ENCODE results near the gene FNDC5.

The FNDC5 gene

DNA sequence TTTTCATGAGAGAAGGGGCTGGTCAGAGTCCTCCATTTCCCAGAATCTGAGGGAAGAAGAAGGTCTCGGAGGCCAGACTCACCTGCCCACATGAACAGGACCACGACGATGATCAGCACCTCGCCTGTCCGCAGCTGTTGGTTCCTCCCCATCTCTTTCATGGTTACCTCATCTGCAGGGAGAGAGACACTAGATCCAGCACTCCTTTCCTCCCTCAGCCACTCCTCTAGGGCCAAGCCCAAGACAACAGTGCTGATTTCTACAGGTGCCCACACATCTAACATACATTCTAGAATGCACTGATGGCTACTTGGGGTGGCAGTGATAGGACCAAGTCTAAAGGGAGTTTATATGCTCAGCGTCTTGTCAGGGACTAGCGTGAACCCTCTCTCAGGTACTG lies 3.0 kb downstream of the FNDC5 start:
- H3K27ac ChIP-seq, result no peak overlapping the region
- no peak for TF ChIP-seq CTCF (IDR thresholded peaks at IDR 0.05)
- TF ChIP-seq ZFX (IDR thresholded peaks at IDR 0.05; ENCODE audit: borderline replicate concordance), result no peak

- TF ChIP-seq ZFX (IDR thresholded peaks at IDR 0.05; ENCODE audit: borderline replicate concordance) (no peak), CTCF (IDR thresholded peaks at IDR 0.05) (no peak)
- no peak overlapping the region for H3K27ac ChIP-seq
Measured at GRCh38 chr1:32867151-32867550, 3.6 kb downstream of the FNDC5 start.

DNA sequence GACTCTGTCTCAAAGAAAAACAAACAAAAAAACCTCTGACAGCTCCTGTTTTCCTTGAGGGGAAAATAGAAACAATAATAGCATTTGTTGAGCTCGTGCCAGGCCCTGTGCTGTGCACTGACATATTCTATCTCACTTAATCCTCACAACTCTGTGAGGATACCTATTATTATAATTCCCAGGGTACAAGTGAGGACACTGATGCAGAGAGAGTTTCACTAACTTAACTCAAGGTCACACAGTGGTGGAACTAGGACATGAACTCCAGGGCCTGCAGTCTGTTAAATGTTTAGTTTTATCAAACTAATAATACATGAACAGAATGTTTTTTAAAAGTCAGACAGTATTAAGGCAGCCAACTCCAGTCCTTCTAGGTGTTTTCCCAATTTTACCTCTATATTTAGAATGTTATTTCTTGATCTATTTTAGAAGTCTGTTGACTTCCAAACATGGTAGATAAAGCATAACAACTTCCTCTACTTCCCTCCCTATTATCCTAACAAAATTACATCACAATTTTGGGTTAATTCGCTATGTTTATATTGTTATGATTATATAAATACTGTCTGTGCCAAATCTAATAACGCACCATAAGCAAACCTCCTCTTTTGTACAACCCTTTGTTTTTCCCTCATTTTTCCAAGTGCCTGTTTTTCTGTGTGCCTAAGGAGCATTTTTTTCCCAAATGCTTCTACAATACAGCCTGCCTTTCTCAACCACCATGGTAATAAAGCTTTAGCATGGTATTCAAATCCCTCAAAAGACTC lies 4.9 kb downstream of the FNDC5 start:
- TF ChIP-seq CTCF (IDR thresholded peaks at IDR 0.05) (no peak), ZFX (IDR thresholded peaks at IDR 0.05; ENCODE audit: borderline replicate concordance) (no peak)
- H3K27ac ChIP-seq, result no peak overlapping the region

DNA sequence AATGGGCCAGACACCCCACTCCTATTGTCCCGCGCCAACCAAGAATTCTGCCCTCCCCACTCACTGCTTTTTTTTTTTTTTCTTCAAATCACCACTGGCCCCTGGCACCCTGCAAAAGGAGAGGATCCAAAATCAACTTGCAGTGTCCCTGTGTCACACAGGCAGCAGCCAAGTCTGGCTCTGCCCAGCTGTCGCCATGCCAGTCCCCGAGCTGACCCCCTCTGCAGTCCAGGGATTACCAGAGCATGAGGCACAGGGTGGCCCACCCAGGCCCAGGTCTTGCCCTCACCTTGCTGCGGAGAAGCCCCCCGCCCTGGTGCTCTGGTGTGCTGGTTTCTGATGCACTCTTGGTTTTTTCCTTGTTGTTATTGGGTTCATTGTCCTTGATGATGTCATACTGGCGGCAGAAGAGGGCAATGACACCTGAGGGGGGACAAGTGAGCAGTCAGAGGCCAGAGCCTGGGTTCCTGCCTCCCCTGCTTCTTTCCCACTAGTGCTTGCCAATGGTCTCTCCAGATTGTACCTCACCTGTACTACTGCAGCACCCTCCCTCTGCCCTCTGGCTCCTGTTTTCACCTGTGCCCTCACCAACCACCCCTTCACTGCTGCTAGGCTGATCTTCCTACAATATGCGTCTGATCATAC lies 6.2 kb downstream of the FNDC5 start:
- TF ChIP-seq CTCF (IDR thresholded peaks at IDR 0.05) (no peak), ZFX (IDR thresholded peaks at IDR 0.05; ENCODE audit: borderline replicate concordance) (no peak)

DNA sequence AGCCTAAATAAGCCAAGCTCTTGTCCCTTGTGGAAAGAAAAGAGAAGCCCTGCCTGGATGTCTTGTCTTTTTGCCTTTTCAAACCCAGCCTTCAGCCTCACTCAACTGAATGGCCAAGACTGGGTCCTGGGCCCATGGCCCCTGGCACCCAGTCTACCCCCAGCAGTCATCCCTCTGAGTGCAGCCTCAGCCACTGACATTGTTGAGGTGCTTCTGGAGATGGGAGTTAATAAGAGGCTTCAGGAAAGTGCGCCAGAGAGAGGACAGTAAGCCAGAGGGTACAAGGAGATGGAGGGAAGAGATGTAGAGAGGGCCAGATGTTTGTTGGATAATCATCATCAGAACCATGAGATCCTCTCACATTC lies 6.8 kb downstream of the FNDC5 start:
- no peak overlapping the region for H3K27ac ChIP-seq
- TF ChIP-seq ZFX (IDR thresholded peaks at IDR 0.05; ENCODE audit: borderline replicate concordance) (no peak), CTCF (IDR thresholded peaks at IDR 0.05) (no peak)

More for the DNA sequence above, 6.2 kb downstream of the FNDC5 start:
- no peak overlapping the region for H3K27ac ChIP-seq

DNA sequence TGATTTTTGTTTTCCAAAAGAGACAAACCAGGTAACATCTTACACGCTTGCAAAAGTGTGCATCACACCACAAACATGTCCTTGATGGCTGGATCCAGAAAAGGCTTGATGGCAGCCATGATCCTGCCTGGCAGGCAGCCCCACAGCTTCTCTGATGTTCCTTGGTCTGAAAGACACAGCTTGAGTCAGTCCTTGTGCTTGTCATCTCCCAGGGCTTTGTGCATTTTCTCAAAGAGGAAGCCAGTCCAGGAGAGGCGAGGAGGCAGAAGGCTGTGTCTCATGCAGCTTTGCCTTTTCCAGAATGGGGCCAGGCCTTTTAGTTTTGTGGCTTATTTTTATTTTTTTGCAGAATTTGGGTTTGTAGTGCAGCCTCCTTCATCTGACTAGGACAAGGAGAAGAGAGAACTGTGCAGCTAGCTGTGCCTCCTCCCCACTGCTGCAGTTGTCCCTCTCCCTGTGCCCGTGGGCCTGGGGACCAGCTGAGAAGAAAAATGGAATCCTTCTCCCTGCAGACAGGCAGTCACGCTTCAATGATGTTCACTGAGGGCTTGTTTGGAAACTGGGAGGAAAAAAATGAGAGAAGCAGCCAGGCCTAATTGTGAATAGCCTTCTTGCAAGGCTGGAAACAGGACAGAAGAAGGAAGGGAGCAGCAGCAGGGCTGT lies 7.4 kb downstream of the FNDC5 start:
- no peak overlapping the region for H3K27ac ChIP-seq

More for the DNA sequence above, 7.4 kb downstream of the FNDC5 start:
- TF ChIP-seq ZFX (IDR thresholded peaks at IDR 0.05; ENCODE audit: borderline replicate concordance), result no peak
- no peak for TF ChIP-seq CTCF (IDR thresholded peaks at IDR 0.05)
